Loucy (cell line): ENCODE data around the gene AMZ1.

Experiments
- H2AFZ ChIP-seq: fragments of 200-600 bp; sonication (generic); 2 replicates; pipeline ENCODE4 v1.6.0; 2016; ENCODE audit warnings: antibody characterized with exemption, mild to moderate bottlenecking, low read length, moderate library complexity
- H3F3A ChIP-seq: fragments of 200-600 bp; 2 replicates; pipeline ENCODE4 v1.6.0; 2016; ENCODE audit warnings: antibody characterized with exemption, low read depth, mild to moderate bottlenecking
- H3K27me3 ChIP-seq: fragments of 200-600 bp; sonication (generic); 2 replicates; pipeline ENCODE4 v1.6.1; 2014; ENCODE audit warnings: low read length, mild to moderate bottlenecking; ENCODE audit not compliant: insufficient read depth, poor library complexity, severe bottlenecking
- H3K36me3 ChIP-seq: fragments of 200-600 bp; sonication (generic); 2 replicates; pipeline ENCODE4 v1.6.1; 2016; ENCODE audit warnings: low read length; ENCODE audit not compliant: insufficient read depth
- H3K4me1 ChIP-seq: fragments of 200-600 bp; sonication (generic); 2 replicates; pipeline ENCODE4 v1.5.1; 2014; ENCODE audit warnings: low read length, mild to moderate bottlenecking; ENCODE audit not compliant: insufficient read depth, poor library complexity, severe bottlenecking
- H3K4me2 ChIP-seq: fragments of 200-600 bp; sonication (generic); 2 replicates; pipeline ENCODE4 v1.6.0; 2014; ENCODE audit warnings: antibody characterized with exemption, low read length, low read depth, mild to moderate bottlenecking; ENCODE audit not compliant: poor library complexity, severe bottlenecking
- H3K4me3 ChIP-seq: fragments of 200-600 bp; sonication (generic); 2 replicates; pipeline ENCODE4 v1.5.1; 2014; ENCODE audit warnings: low read length, mild to moderate bottlenecking, mixed read lengths; ENCODE audit not compliant: poor library complexity, severe bottlenecking
- H3K79me2 ChIP-seq: fragments of 200-600 bp; sonication (generic); 2 replicates; pipeline ENCODE4 v1.6.1; 2014; ENCODE audit warnings: low read length; ENCODE audit not compliant: insufficient read depth
- H3K9ac ChIP-seq: fragments of 200-600 bp; sonication (generic); 2 replicates; pipeline ENCODE4 v1.6.0; 2014; ENCODE audit warnings: mild to moderate bottlenecking, low read depth, low read length, moderate library complexity; ENCODE audit not compliant: poor library complexity, severe bottlenecking
- H3K9me2 ChIP-seq: fragments of 200-600 bp; sonication (generic); replicated peaks from 2 replicates; pipeline ENCODE4 v1.6.1; 2016; ENCODE audit warnings: low read depth, low read length, mixed read lengths
- H3K9me3 ChIP-seq: fragments of 200-600 bp; sonication (generic); 2 replicates; pipeline ENCODE4 v1.6.1; 2014; ENCODE audit warnings: mild to moderate bottlenecking, antibody characterized with exemption, low read length, low read depth; ENCODE audit not compliant: insufficient read depth
- H4K20me1 ChIP-seq: fragments of 200-600 bp; sonication (generic); 2 replicates; pipeline ENCODE4 v1.6.0; 2014; ENCODE audit warnings: antibody characterized with exemption, low read length, mild to moderate bottlenecking; ENCODE audit not compliant: insufficient read depth, poor library complexity, severe bottlenecking
- EZH2phosphoT487 ChIP-seq: fragments of 200-600 bp; IDR thresholded peaks from 2 replicates; pipeline ENCODE4 v1.6.1; 2018; ENCODE audit warnings: antibody characterized with exemption, mild to moderate bottlenecking, moderate library complexity, borderline replicate concordance
- TF ChIP-seq, protein P1 (sequence below): fragments of 200-600 bp; sonication (generic); conservative IDR thresholded peaks from 2 replicates; pipeline ENCODE4 v1.5.1; 2014; ENCODE audit warnings: mild to moderate bottlenecking, antibody characterized with exemption, low read length

The AMZ1 gene

DNA sequence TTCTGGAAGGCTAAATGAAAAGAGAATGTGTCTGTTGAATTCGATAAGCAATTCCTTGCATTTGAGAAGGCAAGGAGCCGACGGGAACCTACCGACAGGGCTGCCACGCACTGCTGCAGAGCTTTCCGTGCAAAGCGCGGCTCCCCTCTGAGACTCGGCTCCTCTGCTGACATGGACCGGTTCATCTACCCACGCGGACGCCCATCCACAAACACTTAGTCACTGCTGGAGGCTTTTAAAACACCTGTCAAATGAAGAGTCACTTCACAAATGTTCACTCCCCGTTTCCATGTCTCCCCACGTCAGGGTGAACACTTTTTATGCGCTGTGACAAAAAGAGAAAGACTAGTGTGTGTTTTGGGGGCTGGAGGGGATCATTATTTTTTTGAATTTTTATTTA is 32.0 kb downstream of the AMZ1 start:
- Histone ChIP-seq H3K9ac (peak overlapping the region; percentile 37), H3K4me1 (peaks cover 71% of the 10 kb centered on the region), H4K20me1 (no peaks in the 10 kb centered on the region)

DNA sequence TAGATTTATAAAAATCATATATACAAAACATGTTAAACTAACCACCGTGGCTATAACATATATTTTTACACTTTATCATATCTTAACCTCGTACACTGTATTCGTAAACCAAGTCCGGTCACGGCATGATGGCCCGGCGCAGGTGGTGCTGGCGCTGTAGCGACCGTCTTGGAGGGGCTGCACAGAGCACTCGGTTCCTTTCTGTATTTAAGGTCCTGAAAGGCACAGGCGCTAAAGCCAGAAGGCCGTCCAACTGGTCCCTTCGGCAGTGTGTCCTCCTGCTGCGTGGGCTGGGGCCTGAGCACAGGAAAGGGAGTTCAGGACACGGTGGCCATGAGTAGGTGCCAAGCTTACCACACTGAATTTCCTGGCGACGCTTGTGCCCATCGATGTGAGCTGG is 33.8 kb downstream of the AMZ1 start:
- Histone ChIP-seq H3K36me3 (peaks cover 17% of the 10 kb centered on the region; the same call in 1 of the 2 replicates), H3K4me2 (peak overlapping the region; percentile 51), H3K9ac (peak overlapping the region; percentile 65), H4K20me1 (no peaks in the 10 kb centered on the region), H2AFZ (no peak overlapping the region), H3K4me3 (no peak overlapping the region), H3K9me2 (no peaks in the 10 kb centered on the region), H3K79me2 (peaks cover 11% of the 10 kb centered on the region; the same call in 1 of the 2 replicates), H3K9me3 (no peaks in the 10 kb centered on the region), H3F3A (no peaks in the 10 kb centered on the region), H3K27me3 (no peaks in the 10 kb centered on the region), H3K4me1 (peaks cover 53% of the 10 kb centered on the region)
- TF ChIP-seq EZH2phosphoT487: no peak
- TF ChIP-seq, protein P1, sequence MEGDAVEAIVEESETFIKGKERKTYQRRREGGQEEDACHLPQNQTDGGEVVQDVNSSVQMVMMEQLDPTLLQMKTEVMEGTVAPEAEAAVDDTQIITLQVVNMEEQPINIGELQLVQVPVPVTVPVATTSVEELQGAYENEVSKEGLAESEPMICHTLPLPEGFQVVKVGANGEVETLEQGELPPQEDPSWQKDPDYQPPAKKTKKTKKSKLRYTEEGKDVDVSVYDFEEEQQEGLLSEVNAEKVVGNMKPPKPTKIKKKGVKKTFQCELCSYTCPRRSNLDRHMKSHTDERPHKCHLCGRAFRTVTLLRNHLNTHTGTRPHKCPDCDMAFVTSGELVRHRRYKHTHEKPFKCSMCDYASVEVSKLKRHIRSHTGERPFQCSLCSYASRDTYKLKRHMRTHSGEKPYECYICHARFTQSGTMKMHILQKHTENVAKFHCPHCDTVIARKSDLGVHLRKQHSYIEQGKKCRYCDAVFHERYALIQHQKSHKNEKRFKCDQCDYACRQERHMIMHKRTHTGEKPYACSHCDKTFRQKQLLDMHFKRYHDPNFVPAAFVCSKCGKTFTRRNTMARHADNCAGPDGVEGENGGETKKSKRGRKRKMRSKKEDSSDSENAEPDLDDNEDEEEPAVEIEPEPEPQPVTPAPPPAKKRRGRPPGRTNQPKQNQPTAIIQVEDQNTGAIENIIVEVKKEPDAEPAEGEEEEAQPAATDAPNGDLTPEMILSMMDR: no peak

More for the DNA sequence above, 32.0 kb downstream of the AMZ1 start:
- Histone ChIP-seq H3K36me3 (peaks cover 6% of the 10 kb centered on the region; the same call in 1 of the 2 replicates), H3K4me2 (no peak overlapping the region), H3K4me3 (no peak overlapping the region), H3K9me2 (no peaks in the 10 kb centered on the region), H2AFZ (no peak overlapping the region), H3K9me3 (no peaks in the 10 kb centered on the region), H3F3A (no peaks in the 10 kb centered on the region), H3K27me3 (no peaks in the 10 kb centered on the region), H3K79me2 (peaks cover 11% of the 10 kb centered on the region; the same call in 1 of the 2 replicates)
- TF ChIP-seq EZH2phosphoT487: no peak
- TF ChIP-seq, protein P1: no peak

DNA sequence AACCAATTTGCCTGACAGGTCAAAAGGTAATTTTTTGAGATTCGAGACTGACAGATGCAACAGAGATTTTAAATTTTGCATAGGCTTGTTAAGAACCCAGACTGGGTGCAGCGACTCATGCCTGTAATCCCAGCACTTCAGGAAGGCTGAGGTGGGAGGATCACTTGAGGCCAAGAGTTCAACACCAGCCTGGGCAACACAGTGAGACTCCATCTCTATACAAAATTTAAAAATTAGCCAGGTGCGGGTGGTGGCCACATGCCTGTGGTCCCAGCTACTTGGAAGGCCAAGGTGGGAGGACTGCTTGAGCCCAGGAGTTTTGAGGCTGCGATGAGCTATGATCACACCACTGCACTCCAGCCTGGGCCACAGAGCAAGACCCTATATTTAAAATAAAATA is 34.6 kb downstream of the AMZ1 start:
- Histone ChIP-seq H3K27me3 (no peaks in the 10 kb centered on the region), H3K9me2 (no peaks in the 10 kb centered on the region), H3F3A (no peaks in the 10 kb centered on the region), H3K4me1 (peaks cover 46% of the 10 kb centered on the region), H4K20me1 (no peaks in the 10 kb centered on the region), H3K79me2 (peaks cover 11% of the 10 kb centered on the region; the same call in 1 of the 2 replicates), H3K9me3 (no peaks in the 10 kb centered on the region), H2AFZ (no peak overlapping the region), H3K4me3 (no peak overlapping the region), H3K4me2 (no peak overlapping the region), H3K36me3 (peaks cover 22% of the 10 kb centered on the region; the same call in 1 of the 2 replicates), H3K9ac (peak overlapping the region; percentile 20)
- no peak for TF ChIP-seq EZH2phosphoT487
- TF ChIP-seq, protein P1: no peak
